Stimulated activated CD8-positive, alpha-beta memory T cell treated with anti-CD3 and anti-CD28 coated beads, Interleukin-7, amount 100 ng/mL, for 48 hours (primary cell): Measurements from ENCODE around the gene HOXC6.

Experiments
- DNase-seq, 2 donors: peaks; one replicate each; pipeline ENCODE4 v3.0.0-alpha.2; 2020; ENCODE audit warnings: low read depth in 1 of 2; ENCODE audit errors: extremely low read depth in 1 of 2

Gene HOXC6

DNA sequence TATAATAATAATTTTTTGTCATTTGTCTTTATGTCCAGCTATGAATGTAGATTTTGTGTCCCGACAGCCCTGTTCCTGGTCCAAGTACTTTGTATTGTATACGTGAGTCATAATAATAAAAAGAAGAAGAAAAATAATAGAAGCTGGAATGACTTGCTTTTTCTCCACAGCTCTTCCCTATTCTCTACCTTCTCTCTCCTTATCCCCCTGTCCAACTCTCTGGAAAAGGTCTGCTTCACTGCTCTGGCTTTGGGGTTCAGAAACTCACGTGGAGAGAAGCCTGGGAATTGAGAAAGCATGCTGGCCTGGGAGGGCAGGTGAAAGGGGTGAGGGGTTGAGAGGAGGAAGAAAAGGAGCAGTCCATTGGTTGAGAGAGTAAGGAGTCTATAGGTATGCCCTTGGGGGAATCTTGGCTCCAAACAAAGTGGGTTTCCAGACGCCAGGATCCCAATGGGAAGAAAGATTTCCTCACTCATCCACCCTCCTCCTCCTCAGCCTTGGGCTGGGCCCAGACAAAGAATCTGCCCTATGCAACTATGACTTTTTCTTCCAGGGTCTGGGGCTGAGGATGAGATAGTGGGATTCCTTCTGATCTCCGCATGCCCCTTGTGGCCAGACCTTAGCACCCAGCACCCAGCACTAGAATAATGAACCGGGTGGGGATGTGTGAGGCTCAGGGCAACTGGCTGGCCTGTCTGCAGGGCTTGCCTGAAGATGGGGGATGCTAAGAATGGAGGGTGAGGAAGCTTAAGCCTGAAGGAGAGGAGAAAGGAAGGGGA, 15.4 kb upstream of the HOXC6 start:
- no peak for DNase-seq

DNA sequence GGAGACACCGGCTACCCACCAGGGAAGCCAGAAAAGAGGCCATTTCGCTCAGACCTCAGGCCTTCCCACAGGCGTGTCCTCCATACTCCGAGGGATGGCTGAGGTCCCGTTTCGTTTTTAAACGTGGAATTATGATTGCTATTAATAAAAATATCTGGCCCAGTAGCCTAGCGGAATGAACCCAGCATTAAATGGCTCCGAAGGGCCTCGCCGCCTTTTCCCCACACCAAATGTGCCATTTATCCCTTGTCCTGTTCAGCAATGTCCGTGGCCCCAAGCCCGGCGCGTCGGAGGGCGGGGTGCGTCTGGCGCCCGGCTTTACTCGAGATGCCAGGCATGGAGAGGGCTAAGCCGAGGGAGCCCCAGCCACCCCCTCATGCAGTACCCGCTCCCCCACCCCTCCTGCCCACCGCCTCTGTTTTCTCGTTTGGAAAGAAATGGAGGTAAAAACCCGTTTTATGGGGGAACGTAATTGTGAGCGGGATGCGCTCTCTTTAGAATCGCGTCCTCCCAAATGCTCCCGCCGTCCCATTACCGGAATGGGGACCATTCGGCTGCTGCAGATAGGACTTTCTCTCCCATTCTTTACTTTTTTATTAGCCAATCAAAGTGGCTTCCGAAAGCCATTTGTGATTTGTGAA, 13.7 kb upstream of the HOXC6 start:
- DNase-seq: no peak

DNA sequence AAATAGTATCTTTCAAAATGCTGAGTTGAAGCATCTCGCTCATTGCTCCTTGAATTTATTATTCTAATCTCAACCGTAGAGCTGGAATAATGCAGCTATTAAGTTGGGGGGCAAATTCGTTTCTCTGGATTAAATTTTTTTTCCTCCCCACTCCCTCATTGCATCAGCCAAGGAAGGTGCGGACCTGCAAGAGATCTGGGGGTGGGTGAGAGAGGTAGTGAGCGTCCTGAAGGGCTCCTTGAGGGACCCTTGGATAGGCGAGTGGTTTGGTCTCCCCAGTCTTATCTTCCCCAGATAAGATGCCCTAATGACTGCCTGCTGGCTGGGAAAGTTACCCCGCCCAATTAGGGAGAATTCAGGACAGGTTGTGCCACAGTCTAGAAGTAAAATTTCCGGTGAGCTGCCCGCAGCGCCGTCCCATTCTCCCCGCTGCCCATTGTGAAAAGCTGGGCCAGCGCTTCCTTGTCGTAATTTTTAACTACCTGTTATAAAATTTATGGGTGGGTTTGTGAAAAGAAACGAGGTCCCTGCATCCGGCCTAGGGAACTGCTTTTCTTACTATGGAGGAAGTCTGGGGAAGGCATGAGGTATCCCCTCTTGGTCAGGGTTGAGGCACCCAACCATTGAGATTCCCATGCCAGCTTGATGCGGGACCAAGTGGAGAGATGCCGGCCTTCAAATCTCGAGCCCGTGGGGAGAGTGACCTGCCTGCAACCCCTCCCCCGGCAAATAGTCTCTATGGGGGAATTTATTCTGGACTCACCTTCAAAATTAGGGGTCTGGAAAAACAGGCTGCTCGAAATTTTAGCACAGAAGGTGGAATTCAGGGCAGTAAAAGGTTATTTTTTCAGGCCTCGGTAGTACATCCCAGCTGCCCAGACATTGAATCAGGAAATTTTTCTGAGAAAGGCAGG, 13.0 kb upstream of the HOXC6 start:
- DNase-seq: no peak

DNA sequence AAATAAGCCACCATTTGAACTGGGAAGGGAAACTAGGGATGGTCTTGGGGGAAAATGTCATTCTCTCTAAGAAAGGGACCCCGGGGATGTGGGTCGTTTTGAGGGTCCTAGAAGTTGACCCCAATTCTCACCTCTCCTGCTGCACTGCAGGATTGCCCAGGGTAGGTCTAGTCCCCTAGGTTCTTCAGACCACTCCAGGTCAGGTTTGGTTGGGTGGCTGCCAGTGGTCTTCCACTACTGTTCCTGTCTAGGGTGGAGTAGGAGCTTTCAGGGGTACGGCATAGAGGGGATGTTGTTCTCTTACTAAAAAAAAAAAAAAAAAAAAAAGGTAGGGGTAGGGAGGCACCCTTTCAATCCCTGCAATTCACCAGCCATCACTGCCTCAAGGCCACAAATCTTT, 12.2 kb upstream of the HOXC6 start:
- no peak for DNase-seq

DNA sequence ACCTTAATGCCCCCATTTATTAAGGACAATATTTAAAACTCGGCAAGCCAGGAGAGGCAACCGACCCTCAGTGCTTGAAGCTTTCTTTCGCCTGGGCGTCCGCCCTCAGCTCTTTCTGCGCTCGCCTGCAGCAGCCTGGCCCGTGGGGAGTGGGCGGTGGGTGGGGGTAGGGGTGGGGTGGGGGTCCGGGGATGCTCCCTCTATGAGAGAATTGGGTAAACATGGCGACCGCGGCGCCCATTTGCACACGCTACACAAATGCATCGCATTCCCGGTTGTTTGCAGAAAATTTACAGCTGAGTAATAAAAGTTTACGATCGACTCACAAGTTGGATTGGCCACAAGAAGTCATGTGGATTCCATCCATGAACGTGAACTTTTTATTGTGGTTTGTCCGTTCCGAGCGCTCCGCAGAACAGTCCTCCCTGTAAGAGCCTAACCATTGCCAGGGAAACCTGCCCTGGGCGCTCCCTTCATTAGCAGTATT, 11.7 kb upstream of the HOXC6 start:
- DNase-seq: no peak

DNA sequence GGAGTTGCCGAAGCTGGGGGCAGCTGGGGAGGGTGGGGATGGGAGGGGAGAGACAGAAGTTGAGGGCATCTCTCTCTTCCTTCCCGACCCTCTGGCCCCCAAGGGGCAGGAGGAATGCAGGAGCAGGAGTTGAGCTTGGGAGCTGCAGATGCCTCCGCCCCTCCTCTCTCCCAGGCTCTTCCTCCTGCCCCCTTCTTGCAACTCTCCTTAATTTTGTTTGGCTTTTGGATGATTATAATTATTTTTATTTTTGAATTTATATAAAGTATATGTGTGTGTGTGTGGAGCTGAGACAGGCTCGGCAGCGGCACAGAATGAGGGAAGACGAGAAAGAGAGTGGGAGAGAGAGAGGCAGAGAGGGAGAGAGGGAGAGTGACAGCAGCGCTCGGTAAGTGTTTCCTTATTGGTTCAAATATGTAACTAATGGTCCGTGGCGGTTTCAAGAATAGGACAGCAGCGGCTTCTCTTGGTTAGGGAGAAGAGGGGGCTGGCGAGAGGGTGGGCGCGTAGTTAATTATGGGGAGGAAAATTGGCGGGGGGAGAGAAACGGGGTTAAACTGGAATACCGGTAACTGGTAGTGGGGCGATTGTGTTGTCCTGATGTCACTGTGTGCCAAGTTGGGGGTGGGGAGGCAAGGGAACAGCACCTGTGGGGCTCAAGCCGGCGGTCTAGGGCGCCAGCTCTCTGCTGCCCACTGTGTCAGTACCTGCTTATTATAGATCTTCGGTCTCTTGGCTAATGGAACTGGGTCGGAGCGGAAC, 11.0 kb upstream of the HOXC6 start:
- no peak for DNase-seq

DNA sequence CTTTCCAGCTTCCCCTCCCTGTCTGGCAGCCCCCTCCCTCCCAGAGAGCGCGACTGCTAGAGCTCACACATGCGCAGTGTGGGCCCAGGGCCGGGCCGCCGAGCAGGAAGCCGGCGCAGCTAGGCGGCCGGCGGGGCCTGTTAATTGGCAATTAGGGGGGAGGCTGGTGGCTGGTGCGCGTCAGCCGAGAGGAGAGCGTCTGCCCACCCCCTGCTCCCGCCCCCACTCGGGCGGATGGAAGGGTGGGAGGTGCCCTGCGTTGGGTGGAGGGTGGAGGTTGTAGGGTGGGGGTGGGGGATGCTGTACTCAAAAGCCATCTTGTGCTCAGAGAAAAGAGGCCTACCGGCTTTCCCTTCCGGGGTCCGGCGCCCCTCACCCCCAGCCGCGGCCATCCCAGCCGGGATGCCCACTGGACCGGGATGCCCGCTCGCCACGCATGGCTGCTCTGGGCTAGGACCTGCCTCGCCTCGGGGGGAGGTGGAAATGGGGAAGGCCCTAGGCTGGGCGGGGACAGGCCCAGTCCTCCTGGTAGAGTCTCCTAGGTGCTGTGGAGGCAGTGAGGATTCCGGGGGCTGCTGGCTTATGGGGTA, 10.3 kb upstream of the HOXC6 start:
- peak; percentile 47 to 54 for DNase-seq

DNA sequence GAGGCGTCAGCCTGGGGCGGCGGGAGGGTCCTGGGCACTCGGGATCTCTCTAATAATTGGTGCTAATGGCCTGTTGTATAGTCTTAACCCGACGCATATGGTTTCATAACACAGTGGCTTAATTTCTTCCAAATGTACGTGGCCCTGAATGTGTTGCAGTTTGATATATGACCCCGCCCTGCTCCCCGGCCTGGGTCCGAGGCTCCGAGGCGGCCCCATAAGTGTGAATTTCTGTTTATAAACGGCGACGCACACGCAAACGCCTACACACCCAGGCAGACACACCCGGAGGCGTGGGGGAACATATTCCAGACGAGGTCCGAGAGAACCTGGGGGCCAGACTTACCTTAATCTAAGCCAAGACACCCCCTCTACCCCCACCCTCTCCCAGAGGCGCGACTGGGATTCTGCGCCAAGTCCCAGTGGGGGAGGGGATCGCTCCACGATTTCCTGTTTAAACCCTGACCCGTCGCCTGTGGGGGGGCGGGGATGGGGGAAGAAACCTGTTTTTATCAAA, 9.7 kb upstream of the HOXC6 start:
- DNase-seq: no peak

DNA sequence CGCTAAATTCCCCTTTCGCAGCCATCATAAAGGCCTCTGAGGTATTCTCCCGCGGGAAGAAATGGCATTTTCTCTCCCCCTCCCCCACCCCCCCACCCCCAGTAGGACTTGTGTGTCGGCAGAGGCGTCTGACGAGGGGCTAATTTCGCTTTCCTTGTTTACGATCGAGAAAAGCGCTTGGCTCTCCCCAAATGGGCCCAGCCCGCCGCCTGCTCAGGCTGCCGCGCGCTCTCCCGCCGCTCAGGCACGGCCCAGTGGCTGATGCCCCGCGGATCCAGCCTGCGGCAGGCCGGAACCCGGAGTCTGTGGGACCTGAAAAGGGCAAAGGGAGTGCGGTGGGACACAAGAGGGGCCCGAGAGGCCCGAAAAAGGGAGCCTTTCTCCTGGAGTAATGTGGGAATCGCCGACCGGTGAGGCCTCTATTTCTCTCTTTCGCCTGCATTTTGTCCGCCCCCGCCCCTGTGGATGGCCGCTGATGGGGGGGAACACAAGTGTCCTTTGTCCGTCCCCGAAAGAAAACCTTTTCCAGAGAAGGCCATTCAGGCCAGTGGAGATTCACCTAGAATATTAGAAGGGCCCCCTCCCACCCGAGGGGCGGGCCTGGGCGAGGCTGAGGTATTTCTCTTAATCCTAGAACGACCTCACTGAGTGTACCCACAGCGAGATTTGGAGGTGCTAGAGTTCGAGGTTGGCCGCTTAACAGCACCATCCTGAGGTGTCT, 9.0 kb upstream of the HOXC6 start:
- DNase-seq: no peak

DNA sequence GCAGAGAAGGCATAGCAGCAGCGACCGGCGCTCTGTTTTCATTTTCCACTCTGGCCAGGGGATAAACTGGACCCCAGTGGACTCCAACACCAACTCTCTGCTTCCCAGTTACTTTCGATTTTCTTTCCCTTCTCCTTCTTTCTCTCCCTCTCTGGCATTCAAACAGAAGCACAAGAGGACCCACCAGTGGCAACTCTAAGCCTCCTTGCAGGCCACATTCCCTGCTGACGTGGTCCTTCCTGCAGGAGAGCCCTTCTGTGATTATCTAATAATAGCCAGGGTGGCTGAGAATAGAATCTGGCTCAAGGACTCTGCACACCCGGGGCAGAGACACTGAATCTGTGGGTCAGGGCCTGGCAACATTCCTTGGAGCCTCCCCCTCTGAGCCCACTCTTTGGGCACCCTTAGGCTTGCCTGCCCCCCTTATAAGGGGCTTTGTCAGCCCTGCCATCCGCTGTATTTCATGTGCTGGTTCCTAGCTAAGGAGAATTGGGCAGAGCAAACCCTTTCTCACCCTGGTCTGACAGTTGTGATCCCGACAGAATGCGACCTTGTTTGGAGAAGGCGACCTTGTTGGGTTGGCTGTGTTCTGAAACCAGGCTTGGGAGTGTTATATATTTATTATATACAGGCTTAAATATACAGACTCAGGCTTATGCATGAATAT, 8.2 kb upstream of the HOXC6 start:
- no peak for DNase-seq

DNA sequence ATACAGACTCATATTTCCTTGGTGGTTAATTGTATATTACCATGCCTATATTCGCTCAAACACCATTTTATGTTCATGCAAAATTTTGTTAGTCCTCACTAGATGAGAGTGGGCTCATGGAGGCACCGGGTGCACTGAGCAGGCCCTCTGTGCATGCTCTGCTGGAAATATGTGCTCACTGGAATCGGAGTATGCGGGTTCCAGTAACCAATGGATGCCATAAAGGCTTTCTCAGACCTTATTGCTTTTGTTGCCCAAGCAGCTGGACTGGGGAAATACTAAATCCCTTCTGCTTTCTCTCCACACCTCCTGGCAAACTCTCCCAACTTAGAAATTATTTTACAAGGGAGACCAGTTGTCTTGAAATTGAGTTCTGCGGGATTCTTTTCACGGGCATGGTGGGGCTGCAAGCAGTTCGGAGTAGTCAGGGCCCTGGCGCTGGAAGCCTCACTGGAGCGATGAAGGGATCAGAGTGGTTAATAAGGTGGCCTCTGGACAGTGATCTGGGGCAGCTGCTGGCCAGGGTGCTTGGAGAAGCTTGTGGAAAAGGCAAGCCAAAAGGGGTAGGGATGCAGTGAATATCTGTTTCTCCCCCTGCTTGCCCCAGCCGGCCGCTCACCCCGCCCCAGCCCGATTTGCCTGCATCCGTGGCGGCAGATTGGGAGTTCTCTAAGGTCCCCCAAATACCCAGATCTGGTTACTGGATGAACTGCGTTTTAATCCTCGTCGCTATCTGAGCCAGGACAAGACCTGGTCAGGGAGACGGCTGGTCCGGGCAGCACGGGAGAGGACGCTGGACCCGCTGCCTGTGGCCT, 7.4 kb upstream of the HOXC6 start:
- no peak for DNase-seq

DNA sequence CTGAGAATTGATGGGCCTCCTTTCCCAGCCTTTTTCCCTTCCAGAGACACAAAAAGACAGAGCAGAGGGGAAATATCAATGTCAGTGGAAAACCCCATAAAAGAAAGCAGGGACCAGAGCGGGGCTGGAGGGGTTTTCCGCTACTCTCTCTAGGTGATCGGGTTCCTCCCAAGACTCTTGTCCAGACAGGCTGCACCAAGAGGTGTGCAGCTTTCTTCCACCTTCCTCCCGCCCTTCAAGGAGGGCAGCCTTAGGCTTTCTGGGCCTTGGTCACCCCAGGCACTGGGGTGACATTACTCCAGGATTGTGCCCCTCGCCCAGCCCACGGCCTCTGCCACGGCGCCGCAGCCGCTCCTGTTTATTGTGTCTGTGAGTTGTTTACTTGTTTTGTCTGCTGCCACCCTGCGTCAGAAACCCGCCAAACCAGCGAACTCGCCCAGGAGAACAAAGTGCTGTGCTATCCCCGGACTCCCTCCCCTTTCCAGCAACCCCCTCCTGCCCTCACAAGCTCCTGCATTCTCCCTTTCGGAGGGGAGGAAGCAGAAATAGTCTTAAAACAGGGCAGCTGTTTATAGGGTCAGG, 6.7 kb upstream of the HOXC6 start:
- no peak for DNase-seq

DNA sequence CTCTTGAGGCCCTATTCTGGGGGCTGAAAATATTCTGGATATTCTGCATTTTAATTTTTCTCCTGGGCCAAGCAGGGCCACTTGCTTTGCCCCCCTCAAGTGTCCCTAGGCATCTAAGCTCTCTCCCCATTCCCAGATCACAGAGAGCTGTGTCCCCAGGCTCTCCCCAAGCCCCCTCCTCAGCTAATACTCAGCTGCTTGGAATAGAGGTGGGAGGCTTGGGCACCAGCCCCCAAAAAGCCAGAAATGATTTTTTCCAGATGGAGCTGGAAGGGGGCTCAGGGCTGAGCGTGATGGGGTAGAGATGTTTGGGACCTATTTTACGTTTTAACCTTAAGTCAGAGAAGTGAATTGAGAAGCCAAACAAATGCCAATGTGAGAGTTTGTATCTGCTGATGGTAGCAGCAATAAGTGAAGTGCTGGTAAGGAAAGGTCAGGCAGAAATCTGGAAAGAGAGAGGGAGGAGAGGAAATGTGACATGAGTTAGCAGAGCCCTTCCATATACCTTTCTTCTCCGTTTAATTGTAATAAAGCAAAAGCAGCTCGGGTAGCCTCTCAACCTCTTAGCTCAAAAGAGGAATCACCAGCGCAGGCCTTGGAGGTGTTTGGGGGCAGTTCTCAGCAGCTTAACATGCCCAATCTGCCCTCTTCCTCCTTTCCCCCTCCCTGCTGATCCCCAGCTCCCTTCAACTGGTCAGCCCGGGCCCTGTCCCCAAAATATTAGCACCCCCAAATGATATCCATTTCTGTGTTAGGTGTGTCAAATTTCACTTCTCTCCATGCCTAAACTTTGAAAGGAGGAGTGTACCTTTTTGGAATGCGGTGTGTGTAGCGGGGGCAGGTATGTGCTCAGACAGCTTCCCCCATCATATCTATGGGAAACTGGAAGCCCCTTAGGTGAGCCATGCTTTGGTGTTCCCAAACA, 5.0 kb upstream of the HOXC6 start:
- DNase-seq: no peak

DNA sequence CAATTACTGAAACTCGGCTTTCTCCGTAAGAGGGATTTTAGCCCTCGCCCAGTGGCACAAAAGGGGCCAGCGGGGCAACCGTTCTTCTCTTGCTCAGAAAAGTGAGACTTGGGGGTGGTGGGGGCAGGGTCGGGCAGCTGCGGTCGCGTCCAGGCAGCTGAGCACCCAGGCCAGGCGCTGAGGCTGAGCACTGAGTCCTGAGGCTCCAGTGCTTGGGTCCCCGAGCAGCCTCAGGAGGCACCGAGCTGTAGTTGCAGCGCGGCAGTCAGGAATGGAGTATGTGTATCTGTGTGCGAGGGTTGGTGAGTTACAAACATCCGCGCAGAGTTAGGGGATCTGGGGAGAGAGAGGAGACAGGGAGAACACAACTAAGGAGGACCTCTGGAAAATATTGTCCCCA, 4.1 kb upstream of the HOXC6 start:
- no peak for DNase-seq

DNA sequence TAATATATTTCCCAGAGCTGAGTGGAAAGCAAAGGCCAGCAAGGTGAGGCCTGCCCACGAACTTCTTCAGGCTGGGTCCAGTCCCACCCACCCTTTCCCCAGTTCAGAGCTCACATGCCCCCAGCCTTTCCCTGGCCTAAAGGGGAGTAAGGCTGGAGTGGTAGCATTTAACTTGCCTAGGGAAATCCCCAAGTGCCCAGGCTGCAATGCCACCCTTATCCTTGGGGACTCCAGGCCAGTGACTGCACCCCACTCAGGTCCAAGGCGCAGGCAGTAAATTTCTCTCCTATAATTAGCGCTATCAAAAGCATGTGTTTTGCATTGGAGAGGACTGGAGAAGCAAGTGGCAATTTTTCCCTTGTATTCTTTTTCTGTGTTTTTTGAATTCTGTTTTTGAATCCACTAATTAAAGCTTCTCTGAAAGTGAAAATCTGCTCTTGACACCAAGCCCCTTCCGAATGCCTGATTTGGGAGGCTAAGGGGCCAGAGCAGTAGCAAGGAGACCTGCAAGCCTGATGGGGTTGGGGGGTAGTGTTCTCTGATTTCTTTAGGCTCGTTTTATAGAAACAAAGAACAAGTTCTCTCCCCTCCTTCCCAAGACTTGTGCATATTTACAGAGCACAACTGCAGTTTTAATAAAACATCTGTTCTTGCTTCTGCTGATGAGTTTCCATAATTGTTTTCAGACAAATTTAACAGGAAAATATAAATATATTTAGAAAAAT, 3.5 kb upstream of the HOXC6 start:
- DNase-seq: no peak
